GM21786 (cell line): ENCODE measurements around the gene SLC26A5.
"Not testable (repeated sequence)": the region's sequence is repeated elsewhere in the genome, so short reads cannot be mapped to it uniquely, and the experiment has no call there.

Experiments used
- ATAC-seq: cut with Tn5 transposase; IDR thresholded peaks from one replicate; pipeline ENCODE4 v1.9.1; 2021; ENCODE audit not compliant: unreplicated experiment

SLC26A5 gene

GRCh38 chr7:103405789-103406613 is 40.0 kb downstream of the SLC26A5 start:
- not testable (repeated sequence) for ATAC-seq

GRCh38 chr7:103399687-103400086 is 46.3 kb downstream of the SLC26A5 start:
- ATAC-seq, result not testable (repeated sequence)

GRCh38 chr7:103398483-103399127 is 47.4 kb downstream of the SLC26A5 start:
- ATAC-seq, result no peak

GRCh38 chr7:103396471-103396870 is 49.5 kb downstream of the SLC26A5 start:
- ATAC-seq, result no peak

- no peak for ATAC-seq
Observed at GRCh38 chr7:103395071-103395470, 50.9 kb downstream of the SLC26A5 start.

GRCh38 chr7:103394566-103394965 is 51.4 kb downstream of the SLC26A5 start:
- ATAC-seq, result no peak

GRCh38 chr7:103391976-103392375 is 54.0 kb downstream of the SLC26A5 start:
- no peak for ATAC-seq

- no peak for ATAC-seq
Observed at GRCh38 chr7:103391150-103391549, 54.9 kb downstream of the SLC26A5 start.

GRCh38 chr7:103389263-103389662 is 56.7 kb downstream of the SLC26A5 start:
- ATAC-seq, result no peak

GRCh38 chr7:103388469-103389140 is 57.4 kb downstream of the SLC26A5 start:
- ATAC-seq, result no peak

GRCh38 chr7:103387242-103387641 is 58.8 kb downstream of the SLC26A5 start:
- ATAC-seq, result no peak

- no peak for ATAC-seq
Observed at GRCh38 chr7:103382032-103382402, 64.0 kb downstream of the SLC26A5 start.

GRCh38 chr7:103381280-103382031 is 64.6 kb downstream of the SLC26A5 start:
- no peak for ATAC-seq

GRCh38 chr7:103380395-103381191 is 65.4 kb downstream of the SLC26A5 start:
- ATAC-seq, result no peak

GRCh38 chr7:103379270-103379975 is 66.6 kb downstream of the SLC26A5 start:
- ATAC-seq, result no peak

GRCh38 chr7:103373866-103374643 is 72.0 kb downstream of the SLC26A5 start:
- no peak for ATAC-seq

- no peak for ATAC-seq
Observed at GRCh38 chr7:103369432-103369831, 76.6 kb downstream of the SLC26A5 start.

- ATAC-seq, result no peak
Observed at GRCh38 chr7:103349805-103350204, 96.2 kb downstream of the SLC26A5 start.

- no peak for ATAC-seq
Observed at GRCh38 chr7:103348959-103349358, 97.0 kb downstream of the SLC26A5 start.
